ENCODE data around the gene ATP9A. TPM values are rescaled to one million over a fixed set of nuclear protein-coding genes. Genes with fewer than 3 reads are reported as not detected.

Gene ATP9A
- total and polyA plus RNA-seq, 2 of the 8 experiments (the other 6 are each of a cell fraction or from before 2014, with no cell fraction given), result 5.0 to 6.4 TPM

DNA sequence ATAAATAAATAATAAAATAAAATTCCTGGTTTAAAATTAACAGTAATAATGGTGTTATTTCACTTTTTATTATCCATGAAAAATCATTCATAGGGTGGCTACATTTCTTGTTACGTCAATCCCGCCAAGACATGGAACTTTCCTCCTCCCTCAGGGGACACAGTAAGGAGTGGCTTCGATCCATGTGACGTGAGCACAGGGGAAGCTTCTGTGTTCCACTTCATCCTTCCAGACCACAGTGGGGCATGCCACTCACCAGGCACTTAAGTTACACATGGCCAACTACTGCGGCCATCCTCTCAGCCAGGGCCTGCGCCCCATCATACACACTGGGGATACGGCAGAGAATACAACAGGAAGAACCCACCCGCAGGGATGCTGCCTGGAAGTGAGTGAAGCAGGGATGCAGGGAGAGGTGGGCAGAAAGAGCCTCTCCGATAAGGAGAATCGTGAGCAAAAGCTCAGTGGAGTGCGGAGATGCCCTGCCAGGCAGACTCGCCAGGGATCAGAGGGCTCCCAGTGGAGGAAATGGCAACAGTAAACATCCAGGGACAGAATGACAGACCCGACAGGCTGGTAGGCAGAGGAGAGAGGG, 75.3 kb downstream of the ATP9A start (continued):
- TF ChIP-seq, protein P1, sequence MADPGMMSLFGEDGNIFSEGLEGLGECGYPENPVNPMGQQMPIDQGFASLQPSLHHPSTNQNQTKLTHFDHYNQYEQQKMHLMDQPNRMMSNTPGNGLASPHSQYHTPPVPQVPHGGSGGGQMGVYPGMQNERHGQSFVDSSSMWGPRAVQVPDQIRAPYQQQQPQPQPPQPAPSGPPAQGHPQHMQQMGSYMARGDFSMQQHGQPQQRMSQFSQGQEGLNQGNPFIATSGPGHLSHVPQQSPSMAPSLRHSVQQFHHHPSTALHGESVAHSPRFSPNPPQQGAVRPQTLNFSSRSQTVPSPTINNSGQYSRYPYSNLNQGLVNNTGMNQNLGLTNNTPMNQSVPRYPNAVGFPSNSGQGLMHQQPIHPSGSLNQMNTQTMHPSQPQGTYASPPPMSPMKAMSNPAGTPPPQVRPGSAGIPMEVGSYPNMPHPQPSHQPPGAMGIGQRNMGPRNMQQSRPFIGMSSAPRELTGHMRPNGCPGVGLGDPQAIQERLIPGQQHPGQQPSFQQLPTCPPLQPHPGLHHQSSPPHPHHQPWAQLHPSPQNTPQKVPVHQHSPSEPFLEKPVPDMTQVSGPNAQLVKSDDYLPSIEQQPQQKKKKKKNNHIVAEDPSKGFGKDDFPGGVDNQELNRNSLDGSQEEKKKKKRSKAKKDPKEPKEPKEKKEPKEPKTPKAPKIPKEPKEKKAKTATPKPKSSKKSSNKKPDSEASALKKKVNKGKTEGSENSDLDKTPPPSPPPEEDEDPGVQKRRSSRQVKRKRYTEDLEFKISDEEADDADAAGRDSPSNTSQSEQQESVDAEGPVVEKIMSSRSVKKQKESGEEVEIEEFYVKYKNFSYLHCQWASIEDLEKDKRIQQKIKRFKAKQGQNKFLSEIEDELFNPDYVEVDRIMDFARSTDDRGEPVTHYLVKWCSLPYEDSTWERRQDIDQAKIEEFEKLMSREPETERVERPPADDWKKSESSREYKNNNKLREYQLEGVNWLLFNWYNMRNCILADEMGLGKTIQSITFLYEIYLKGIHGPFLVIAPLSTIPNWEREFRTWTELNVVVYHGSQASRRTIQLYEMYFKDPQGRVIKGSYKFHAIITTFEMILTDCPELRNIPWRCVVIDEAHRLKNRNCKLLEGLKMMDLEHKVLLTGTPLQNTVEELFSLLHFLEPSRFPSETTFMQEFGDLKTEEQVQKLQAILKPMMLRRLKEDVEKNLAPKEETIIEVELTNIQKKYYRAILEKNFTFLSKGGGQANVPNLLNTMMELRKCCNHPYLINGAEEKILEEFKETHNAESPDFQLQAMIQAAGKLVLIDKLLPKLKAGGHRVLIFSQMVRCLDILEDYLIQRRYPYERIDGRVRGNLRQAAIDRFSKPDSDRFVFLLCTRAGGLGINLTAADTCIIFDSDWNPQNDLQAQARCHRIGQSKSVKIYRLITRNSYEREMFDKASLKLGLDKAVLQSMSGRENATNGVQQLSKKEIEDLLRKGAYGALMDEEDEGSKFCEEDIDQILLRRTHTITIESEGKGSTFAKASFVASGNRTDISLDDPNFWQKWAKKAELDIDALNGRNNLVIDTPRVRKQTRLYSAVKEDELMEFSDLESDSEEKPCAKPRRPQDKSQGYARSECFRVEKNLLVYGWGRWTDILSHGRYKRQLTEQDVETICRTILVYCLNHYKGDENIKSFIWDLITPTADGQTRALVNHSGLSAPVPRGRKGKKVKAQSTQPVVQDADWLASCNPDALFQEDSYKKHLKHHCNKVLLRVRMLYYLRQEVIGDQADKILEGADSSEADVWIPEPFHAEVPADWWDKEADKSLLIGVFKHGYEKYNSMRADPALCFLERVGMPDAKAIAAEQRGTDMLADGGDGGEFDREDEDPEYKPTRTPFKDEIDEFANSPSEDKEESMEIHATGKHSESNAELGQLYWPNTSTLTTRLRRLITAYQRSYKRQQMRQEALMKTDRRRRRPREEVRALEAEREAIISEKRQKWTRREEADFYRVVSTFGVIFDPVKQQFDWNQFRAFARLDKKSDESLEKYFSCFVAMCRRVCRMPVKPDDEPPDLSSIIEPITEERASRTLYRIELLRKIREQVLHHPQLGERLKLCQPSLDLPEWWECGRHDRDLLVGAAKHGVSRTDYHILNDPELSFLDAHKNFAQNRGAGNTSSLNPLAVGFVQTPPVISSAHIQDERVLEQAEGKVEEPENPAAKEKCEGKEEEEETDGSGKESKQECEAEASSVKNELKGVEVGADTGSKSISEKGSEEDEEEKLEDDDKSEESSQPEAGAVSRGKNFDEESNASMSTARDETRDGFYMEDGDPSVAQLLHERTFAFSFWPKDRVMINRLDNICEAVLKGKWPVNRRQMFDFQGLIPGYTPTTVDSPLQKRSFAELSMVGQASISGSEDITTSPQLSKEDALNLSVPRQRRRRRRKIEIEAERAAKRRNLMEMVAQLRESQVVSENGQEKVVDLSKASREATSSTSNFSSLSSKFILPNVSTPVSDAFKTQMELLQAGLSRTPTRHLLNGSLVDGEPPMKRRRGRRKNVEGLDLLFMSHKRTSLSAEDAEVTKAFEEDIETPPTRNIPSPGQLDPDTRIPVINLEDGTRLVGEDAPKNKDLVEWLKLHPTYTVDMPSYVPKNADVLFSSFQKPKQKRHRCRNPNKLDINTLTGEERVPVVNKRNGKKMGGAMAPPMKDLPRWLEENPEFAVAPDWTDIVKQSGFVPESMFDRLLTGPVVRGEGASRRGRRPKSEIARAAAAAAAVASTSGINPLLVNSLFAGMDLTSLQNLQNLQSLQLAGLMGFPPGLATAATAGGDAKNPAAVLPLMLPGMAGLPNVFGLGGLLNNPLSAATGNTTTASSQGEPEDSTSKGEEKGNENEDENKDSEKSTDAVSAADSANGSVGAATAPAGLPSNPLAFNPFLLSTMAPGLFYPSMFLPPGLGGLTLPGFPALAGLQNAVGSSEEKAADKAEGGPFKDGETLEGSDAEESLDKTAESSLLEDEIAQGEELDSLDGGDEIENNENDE (IDR thresholded peaks at IDR 0.05; ENCODE audit: insufficient replicate concordance, low read length), result no peak
- TF ChIP-seq KDM5A (IDR thresholded peaks at IDR 0.05; ENCODE audit: low read length), result no peak
- TF ChIP-seq BRCA1 (IDR thresholded peaks at IDR 0.05; ENCODE audit: low read depth, low read length), result no peak
- no peak for TF ChIP-seq CBX5 (IDR thresholded peaks at IDR 0.05; ENCODE audit: low read depth, low read length)
- TF ChIP-seq KDM1A (IDR thresholded peaks at IDR 0.05; ENCODE audit: borderline replicate concordance, low read length), result no peak
- TF ChIP-seq NANOG (IDR thresholded peaks at IDR 0.05; ENCODE audit: insufficient read depth, low read depth, low read length, poor library complexity, severe bottlenecking), result no peak
- TF ChIP-seq BCL11A (IDR thresholded peaks at IDR 0.05; ENCODE audit: low read depth in 2 of 2, low read length in 2 of 2), result no peak
- no peak for TF ChIP-seq RAD21 (IDR thresholded peaks at IDR 0.05 in 1 of 2, conservative IDR thresholded peaks at IDR 0.05 in 1 of 2; ENCODE audit: low read depth in 2 of 2, low read length in 2 of 2)
- TF ChIP-seq TEAD4 (IDR thresholded peaks at IDR 0.05; ENCODE audit: low read depth, low read length), result no peak
- no peak for TF ChIP-seq TAF7 (optimal IDR thresholded peaks at IDR 0.05; ENCODE audit: borderline replicate concordance, low read depth, low read length)

All from H1 (cell line).